HG03439 (cell line): ENCODE data around the gene NFIB.

Experiments
- ATAC-seq: cut with Tn5 transposase; IDR thresholded peaks from one replicate; pipeline ENCODE4 v1.9.1; 2021; ENCODE audit warnings: mild to moderate bottlenecking, moderate library complexity; ENCODE audit not compliant: unreplicated experiment

NFIB gene

GRCh38 chr9:14321517-14322130 is 7.7 kb upstream of the NFIB start:
- no peak for ATAC-seq

DNA sequence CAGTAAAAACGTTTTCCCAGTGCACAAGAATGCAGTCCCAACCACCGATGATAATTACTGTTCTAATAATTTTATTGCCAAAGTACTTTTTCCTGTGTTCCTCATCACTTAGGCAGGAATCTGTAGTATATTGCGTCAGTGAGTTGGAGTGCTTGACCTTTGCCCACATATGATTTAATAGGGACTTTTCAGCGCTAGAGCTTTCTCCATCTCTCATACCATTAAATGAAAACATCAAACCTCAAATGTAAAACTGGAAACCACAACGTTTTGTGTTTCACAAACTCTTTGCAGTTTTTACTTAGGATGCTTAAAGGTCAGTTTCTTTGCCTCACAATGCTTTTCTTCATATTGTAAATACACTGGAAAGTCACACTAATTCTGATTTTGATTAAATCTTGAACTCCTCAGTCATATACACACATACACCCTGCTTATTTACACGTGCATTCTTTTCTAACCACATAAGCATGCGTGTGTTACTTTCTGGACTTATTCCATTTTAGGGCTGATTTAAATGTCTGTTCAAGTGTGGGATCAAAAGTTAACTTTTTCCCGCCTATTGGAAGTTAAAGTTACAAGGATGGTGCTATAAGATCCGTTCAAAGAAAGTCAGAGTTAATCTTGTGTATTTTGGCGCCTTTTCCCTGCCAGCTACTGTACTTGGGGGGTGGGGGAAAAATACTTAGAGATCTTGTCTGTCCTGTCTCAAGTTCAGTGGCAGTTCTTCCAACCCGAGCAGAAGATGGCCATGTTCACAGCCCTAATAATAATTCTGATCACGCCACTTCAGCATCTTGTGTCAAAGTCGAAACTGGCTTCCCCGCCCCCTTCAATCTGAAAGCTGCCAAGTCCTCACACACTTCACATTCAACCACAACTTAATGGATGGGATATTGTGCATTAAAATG is 6.6 kb upstream of the NFIB start:
- no peak for ATAC-seq

DNA sequence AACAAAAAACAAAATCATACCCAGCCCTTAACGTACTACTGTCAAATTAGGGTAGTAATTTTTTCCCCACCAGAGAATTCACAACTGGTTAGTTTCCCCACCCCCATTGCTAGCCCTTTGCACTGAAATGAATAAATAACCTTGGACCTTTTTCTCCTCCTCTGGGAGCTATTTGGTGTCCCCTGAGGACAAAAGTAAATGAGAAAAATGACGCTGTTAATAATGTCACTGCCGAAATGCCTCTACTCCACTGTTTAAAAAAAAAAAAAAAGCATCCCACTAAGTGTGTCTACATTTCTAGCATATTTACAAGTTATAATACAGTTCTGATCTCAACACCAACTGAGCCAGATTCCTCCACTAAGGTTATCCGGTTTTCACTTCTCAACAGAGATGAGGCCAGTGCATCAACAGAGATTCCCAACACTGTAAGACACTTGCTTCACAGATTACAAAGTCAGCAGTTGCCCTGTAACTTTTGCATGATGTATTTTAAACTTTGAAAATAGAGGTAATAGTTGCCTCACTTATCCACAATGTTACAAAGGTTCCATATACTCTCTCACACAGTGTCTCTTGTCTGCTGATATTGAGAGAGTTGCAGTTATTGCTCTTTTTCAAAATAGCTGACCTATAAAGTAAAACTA is 5.1 kb upstream of the NFIB start:
- ATAC-seq: no peak

- ATAC-seq: no peak
These were observed 4.4 kb upstream of the NFIB start for GRCh38 chr9:14318361-14318760.

DNA sequence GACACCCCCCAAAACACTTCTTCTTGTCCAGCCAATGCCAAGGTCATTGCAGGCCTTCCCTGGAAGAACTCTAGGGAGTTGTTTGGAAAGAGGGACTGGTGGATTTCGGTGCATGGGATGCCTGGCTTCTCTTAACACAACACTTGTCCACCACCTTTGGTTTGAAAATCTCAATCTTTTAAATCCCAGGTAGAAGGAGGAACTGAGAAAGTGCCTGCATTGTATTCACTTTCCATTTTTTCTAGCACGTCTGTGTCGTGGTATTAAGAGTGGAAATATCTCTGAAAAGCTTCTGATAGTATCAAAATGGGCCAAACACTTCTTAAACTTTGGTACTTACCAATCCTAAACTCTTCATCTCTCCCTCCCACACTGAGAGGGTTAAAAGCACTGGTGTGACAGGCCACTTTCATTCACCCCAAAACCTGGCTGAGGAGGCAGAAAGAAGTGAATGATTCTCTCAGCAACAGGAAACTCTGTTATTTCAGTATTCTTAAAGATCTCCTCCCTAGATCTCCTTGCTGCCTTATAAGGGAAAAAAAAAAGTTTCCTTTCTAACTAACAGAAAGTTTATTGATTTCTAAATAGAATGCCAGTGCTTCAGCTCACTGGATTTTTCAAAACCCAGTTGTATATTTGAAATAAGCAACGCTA is 3.9 kb upstream of the NFIB start:
- ATAC-seq: no peak

DNA sequence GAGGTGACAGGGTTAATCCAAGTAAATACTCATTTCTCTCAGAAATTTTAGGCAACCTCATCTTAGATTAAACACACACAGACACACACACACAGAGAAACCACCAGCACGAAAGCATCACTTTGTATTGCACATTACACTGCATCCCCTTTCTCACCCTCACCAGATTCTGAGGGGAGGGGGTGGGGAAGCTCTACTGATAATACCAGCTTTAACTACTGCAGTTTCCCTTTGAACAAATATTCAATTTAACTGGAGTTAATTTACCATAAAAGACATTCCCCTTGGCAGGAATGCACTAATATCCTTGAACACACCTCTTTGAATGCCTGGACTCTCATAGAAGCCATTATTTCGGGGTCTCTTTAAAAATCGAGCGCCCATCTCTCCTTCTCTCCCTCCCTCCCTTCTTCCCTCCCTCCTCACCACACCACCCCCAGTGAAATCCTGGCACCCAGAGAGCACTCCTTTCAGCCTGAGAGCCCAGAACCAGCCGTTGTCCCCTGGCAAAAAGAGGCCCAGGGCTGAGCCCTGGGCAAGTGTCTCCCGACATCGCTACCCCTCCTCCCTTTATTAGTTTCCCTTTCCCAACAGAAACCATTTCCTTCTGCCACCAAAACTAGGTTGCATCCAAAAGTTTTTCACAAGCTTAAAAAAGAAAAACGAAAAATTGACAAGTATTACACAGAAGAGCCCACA is 2.8 kb upstream of the NFIB start:
- no peak for ATAC-seq

- no peak for ATAC-seq
These were observed 2.1 kb upstream of the NFIB start for GRCh38 chr9:14315875-14316601.

- no peak for ATAC-seq
These were observed 1.3 kb upstream of the NFIB start for GRCh38 chr9:14314929-14315874.

DNA sequence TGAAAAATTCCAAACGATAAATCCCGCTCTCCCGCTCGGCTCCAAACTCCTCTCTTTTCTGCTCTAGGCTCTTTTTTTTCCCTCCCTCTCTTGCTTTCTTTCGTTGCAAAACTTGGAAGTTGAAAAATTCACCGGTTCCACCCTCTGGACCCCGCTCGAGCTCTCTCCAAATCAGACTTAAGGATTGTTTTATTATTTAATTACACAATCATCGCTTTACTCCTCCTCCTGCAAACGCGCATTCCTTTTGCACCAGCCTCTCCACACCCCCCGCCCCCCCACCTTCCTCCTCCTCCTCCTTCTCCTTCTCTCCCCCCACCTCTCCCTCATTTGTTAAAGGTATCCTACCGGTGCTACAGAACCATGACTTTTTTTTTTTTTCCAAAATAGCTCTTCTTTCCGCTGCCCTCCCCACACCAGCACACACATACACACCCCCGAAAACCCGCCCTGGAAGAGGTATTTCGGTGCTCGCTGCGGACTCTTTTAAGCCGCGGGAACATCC is 535 bp upstream of the NFIB start:
- ATAC-seq: no peak

GRCh38 chr9:14313378-14313940 is 482 bp downstream of the NFIB start:
- ATAC-seq: no peak

DNA sequence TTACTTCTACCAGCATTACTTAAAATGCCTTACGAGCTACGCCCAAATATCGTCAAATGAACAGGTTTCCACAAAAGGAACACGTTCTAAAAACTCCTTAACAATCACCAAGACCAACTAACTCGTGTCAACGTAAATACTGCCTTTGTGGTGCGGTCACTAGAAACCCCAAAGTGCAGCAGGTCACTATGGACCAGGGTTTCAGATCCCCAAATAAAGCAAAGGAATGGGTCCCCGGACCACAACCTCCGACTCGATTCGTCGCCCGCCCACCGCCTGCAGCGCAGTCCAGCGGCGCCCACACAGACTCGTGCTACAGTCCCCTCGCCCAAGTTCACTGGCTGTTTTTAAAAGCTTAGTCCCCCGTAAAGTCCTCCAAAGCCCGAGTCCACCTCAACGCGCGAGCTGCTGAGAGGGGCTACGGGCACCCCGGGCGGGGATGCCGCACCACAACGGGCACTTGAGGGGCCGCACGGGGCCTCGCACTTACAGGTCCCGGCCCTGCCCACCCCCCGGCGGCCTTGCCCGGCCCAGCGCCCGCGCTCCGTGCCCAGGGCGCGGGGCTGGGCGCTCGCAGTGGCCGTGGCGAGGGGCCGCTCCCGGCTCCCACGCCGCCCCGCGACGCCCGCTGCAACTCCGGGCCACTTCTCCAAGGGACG is 1.1 kb downstream of the NFIB start:
- no peak for ATAC-seq

GRCh38 chr9:14311956-14312685 is 1.8 kb downstream of the NFIB start:
- no peak for ATAC-seq

- no peak for ATAC-seq
These were observed 2.6 kb downstream of the NFIB start for GRCh38 chr9:14311171-14311949.

GRCh38 chr9:14310311-14310710 is 3.6 kb downstream of the NFIB start:
- no peak for ATAC-seq

GRCh38 chr9:14309403-14309802 is 4.5 kb downstream of the NFIB start:
- ATAC-seq: no peak

DNA sequence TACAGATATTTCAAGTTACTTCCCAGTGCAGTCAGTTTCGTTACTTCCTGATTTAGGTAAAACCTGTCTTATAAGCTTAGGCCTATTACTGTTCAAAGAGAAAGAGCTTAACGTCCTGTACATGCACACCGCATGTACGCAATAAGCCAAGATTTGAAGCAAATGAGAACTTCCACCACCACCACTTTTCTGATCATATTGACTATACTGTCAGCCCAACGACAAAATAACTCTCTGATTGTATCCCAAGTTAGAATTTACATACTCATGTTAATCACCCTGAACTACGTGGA is 5.1 kb downstream of the NFIB start:
- no peak for ATAC-seq
